ENCODE measurements around the gene TMEM131.

TMEM131 gene

DNA sequence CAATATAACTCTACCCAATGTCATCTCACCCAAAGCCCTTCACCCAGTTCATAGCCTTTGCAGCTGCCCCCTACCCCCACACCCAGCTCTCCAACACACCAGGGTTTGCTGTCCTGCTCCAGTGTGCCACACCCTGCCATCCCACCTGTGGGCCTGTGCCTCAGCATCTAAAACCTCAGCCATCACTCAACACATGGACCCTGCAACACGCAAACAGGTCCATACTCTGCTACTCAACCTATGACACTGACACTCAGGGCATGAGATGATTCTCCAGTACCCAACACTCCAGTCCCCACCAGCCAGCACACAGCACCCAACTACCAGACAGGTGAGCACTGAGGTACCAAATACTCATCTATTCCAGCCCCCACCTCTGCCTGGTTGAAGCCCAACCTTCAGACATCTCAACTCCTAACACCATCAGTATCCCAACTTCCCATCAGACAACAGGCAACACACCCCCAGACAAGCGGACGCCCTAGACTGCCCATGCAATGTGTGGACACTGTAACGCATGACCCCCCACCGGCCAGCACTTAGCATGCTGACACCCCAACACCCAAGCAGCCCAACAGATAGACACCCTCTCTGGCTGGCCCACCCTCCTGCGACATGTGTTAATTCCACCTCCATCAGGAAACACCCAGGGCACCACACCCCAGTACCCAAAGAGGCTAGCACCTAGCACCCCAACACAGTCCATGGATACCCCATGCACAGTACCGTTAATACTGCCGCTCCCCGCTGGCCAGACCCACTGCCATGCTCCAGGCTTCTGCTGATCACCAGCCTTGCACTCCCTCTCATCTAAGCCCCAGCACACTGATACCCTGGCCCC is 257.3 kb downstream of the TMEM131 start:
- no peak overlapping the region for H3K27ac Mint-ChIP-seq
- peaks cover 31% of the 10 kb centered on the region for H3K4me1 Mint-ChIP-seq
- no peak overlapping the region for H3K4me3 Mint-ChIP-seq
- peaks cover 19% of the 10 kb centered on the region for H3K36me3 Mint-ChIP-seq
- H3K27me3 Mint-ChIP-seq, result no peaks in the 10 kb centered on the region
- no peaks in the 10 kb centered on the region for H3K9me3 Mint-ChIP-seq

DNA sequence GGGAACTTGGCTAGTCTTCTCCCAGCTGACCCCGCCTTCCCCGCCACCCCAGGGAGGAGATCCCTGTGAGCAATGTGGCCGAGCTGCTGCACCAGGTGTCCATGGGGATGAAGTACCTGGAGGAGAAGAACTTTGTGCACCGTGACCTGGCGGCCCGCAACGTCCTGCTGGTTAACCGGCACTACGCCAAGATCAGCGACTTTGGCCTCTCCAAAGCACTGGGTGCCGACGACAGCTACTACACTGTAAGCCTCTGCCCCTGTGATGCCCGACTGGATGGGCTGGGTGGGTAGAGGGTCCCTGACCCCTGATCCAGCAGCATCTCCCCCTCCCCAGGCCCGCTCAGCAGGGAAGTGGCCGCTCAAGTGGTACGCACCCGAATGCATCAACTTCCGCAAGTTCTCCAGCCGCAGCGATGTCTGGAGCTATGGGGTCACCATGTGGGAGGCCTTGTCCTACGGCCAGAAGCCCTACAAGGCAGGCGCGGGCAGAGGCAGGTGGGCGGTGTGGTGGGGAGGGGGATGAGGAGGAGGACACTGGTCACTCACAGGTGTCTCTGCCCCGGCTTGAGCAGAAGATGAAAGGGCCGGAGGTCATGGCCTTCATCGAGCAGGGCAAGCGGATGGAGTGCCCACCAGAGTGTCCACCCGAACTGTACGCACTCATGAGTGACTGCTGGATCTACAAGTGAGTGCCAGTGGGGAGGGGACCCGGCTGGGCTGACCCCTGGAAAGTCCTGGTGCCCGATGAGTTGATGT is 258.1 kb downstream of the TMEM131 start:
- H3K4me1 Mint-ChIP-seq, result peaks cover 25% of the 10 kb centered on the region

DNA sequence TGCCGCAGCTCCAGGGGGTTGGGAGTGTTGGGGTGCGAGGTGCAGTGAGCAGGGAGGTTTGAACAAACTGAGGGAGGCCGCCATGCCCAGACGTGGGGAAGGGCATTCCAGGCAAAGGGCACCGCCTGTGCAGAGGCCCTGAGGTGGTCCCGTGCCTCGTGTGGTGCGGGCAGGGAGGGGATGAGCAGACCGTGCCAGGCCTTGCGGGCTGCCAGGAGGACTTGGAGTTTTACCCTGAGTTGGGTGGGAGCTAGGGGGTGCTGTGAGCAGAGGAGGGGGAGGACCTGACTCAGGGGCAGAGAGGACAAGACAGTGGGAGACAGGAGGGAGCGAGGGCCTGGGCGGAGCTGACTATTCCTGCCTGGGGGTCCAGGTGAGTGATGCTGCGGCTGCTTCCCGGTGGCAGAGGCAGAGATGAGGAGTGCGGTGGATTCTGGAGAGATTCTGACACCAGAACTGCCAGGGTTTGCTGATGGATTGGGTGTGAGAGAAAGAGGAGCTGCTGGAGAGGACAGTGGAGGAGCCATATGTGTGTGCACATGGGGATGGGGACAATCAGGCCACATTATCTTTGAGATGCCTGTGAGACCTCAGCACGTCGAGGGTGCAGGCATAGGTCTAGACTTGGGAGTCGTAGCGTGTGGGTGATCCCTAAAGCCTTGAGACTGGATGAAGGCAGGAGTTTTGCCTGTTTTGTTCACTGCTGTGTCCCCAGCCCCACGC is 259.0 kb downstream of the TMEM131 start:
- Mint-ChIP-seq H3K9me3 (no peaks in the 10 kb centered on the region), H3K27ac (peak overlapping the region; percentile 90), H3K4me3 (no peak overlapping the region), H3K4me1 (peaks cover 21% of the 10 kb centered on the region), H3K27me3 (no peaks in the 10 kb centered on the region), H3K36me3 (peaks cover 17% of the 10 kb centered on the region)

More for the DNA sequence above, 258.1 kb downstream of the TMEM131 start:
- no peak overlapping the region for H3K4me3 Mint-ChIP-seq
- H3K36me3 Mint-ChIP-seq, result peaks cover 19% of the 10 kb centered on the region
- no peaks in the 10 kb centered on the region for H3K27me3 Mint-ChIP-seq
- H3K9me3 Mint-ChIP-seq, result no peaks in the 10 kb centered on the region
- no peak overlapping the region for H3K27ac Mint-ChIP-seq

DNA sequence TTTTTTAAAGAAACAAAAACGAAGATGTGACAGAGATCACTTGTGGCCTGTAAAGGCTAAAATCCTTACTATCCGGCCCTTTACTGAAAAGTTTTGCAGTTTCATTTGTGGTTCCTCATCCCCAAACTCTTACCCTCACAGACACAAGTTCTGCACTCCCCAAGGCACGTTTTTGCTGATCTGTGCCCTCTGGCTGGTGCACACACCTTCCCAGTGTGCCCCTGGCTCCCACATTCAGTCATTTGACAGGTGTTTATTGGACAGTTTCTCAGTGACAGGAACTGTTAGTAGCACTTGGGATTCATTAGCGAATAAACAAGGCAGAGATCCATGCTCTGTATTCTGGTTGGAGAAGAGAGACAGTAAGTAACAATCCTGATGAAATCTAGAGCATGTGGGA is 259.6 kb downstream of the TMEM131 start:
- peaks cover 23% of the 10 kb centered on the region for H3K4me1 Mint-ChIP-seq
- peak overlapping the region; percentile 90 for H3K27ac Mint-ChIP-seq
- H3K27me3 Mint-ChIP-seq, result no peaks in the 10 kb centered on the region
- H3K4me3 Mint-ChIP-seq, result no peak overlapping the region
- H3K9me3 Mint-ChIP-seq, result no peaks in the 10 kb centered on the region
- peaks cover 17% of the 10 kb centered on the region for H3K36me3 Mint-ChIP-seq

DNA sequence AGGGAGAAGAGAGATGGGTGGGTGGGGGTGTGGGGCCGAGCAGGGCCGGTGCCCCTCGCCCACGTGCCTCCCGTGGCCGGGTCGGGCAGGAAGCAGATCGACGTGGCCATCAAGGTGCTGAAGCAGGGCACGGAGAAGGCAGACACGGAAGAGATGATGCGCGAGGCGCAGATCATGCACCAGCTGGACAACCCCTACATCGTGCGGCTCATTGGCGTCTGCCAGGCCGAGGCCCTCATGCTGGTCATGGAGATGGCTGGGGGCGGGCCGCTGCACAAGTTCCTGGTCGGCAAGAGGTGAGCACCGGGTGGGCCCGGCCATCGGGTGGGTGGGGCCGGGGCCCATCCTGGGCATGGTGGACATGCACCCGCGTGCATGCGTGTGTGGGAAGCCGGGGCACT is 260.6 kb downstream of the TMEM131 start:
- H3K4me3 Mint-ChIP-seq, result no peak overlapping the region
- no peaks in the 10 kb centered on the region for H3K9me3 Mint-ChIP-seq
- peaks cover 22% of the 10 kb centered on the region for H3K4me1 Mint-ChIP-seq
- H3K27ac Mint-ChIP-seq, result no peak overlapping the region
- H3K36me3 Mint-ChIP-seq, result peaks cover 16% of the 10 kb centered on the region
- no peaks in the 10 kb centered on the region for H3K27me3 Mint-ChIP-seq

DNA sequence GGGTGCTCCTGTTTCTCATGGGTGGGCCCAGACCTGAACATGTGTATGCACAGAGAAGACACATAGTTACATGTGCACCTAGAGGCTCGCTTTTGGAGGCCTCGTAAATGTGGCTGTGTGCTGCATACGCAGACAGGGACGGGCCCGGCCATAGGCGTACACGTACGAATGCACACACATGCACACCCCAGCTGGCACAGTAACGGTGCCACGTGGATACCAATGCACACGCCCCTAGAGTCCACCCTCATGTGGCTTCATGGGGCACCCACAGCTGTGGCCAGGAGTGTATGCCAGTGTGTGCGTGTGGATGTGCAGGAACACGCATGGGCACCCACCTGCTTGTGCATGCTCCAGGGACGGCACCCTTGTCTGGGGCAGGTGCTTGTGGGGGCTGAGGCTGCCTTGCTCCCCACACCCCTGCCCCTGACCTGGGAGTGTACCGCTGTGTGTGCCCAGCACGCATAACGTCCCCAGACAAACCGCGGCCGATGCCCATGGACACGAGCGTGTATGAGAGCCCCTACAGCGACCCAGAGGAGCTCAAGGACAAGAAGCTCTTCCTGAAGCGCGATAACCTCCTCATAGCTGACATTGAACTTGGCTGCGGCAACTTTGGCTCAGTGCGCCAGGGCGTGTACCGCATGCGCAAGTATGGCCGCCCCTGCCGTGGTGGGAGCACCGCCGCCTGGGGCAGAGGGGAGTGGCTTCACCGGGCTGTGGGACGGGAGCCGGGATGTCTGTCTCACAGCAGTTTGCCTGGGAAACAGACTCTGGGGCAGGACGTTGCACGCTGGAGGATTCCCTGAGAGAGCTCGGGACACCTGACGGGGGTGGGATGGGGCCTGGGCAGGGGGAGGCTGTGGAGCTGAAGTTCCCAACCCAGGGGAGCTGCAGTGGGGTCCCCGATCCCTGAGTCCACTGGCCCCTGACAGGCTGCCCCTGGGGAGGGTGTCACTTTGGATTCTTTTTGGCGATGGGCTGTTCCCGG is 261.4 kb downstream of the TMEM131 start:
- H3K36me3 Mint-ChIP-seq, result peaks cover 21% of the 10 kb centered on the region
- no peak overlapping the region for H3K4me3 Mint-ChIP-seq
- no peak overlapping the region for H3K27ac Mint-ChIP-seq

DNA sequence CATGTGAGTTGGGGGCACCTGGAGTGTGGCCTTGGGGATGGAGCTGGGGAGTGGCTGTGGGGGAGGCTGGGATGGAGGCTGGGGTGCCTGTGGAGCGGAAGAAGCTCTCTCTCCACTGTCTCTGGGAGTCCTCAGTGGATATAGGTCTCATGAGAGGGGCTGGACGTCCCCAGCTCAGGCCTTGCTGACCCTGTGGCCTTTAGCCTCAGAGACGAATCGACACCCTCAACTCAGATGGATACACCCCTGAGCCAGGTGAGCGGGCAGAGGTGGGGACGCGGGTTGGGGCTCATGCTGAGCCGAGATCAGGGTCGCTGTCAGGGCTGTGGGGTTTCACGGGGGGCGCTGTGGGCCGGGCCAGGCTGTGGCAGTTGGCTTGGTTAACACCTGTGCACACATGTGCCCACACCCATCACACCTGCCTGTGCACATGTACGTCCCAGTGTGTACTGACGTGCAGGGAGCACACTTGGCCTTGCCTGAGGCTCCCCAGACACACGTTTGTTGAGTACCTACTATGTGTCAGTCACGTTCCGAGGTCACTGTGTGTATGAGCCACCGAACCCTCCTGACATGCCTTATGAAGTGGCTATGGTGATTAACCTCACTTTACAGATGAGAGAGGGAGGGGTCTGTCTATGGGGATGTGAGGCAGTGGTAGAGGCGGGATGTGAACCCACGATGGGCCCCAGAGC is 262.3 kb downstream of the TMEM131 start:
- no peak overlapping the region for H3K4me3 Mint-ChIP-seq
- H3K4me1 Mint-ChIP-seq, result peaks cover 34% of the 10 kb centered on the region
- no peak overlapping the region for H3K27ac Mint-ChIP-seq
- H3K36me3 Mint-ChIP-seq, result peaks cover 23% of the 10 kb centered on the region
- H3K9me3 Mint-ChIP-seq, result no peaks in the 10 kb centered on the region
- H3K27me3 Mint-ChIP-seq, result no peaks in the 10 kb centered on the region

More for the DNA sequence above, 261.4 kb downstream of the TMEM131 start:
- H3K9me3 Mint-ChIP-seq, result no peaks in the 10 kb centered on the region
- no peaks in the 10 kb centered on the region for H3K27me3 Mint-ChIP-seq
- peaks cover 27% of the 10 kb centered on the region for H3K4me1 Mint-ChIP-seq

DNA sequence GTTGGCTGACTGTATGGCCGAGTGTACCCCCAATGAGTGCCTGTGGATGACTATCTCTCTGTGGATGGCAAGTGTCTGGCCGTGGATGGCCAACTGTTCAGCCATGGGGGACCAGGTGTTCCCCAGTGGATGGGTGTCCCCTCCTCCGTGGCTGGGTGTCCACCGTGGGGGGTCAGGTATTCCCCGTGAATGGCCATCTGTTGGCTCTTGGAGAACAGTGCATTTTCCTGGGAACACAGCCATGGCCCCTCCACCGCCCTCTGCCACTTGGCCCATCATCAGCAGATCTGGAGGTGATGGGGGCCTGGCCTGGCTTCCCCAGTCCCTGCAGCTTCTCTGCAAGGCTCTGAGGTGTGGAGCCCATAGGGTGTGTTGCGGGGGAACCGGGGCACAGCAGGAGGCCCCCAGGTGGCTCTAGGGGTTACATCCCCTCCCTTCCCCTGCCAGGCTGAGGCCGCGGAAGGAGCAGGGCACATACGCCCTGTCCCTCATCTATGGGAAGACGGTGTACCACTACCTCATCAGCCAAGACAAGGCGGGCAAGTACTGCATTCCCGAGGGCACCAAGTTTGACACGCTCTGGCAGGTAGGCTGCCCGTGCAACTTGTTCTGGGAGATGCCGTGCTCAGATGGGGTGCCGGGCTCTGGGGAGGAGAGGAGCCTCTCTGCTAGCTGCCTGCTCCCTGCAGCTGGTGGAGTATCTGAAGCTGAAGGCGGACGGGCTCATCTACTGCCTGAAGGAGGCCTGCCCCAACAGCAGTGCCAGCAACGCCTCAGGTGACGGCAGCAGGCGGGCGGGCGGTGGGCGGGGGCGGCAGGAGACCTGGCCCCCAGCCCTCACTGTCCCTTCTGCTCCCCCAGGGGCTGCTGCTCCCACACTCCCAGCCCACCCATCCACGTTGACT is 263.1 kb downstream of the TMEM131 start:
- peaks cover 42% of the 10 kb centered on the region for H3K4me1 Mint-ChIP-seq
- H3K27me3 Mint-ChIP-seq, result no peaks in the 10 kb centered on the region
- H3K27ac Mint-ChIP-seq, result no peak overlapping the region
- no peak overlapping the region for H3K4me3 Mint-ChIP-seq
- H3K36me3 Mint-ChIP-seq, result peaks cover 25% of the 10 kb centered on the region
- H3K9me3 Mint-ChIP-seq, result no peaks in the 10 kb centered on the region

DNA sequence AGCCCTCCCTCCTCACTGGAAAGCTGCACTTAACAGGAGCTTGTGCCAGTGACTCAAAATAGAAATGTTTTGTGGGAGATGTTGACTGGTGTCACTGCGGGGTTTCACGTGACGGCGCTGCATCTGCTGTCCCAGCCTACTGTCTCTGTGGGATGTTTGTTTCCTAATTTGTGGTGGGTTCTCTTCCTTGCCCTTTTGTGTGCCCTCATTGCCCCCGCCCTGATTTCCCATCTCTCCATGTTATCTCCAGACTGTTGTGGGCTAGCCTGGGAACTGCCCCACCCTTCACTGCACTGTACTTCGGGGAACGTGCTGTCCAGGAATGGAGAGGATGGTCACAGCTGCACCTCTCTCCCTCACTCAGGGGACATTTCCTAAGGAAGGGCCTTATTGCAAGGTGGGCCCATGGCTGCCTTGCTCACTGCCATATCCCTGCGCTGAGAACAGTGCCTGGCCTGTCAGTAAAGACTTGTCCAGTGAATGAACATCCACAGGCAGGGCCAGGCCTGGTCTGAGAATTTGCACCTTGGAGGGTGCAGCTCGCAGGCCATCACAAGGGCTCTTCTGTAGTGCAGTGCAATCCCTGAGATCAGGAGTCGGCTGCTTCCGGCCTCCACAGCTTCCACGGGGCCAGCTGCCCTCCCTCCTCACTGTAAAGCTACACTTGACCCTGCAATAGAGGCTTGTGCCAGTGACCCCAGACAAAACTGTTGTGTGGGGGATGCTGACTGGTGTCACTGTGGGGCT is 264.3 kb downstream of the TMEM131 start:
- no peaks in the 10 kb centered on the region for H3K9me3 Mint-ChIP-seq
- H3K27me3 Mint-ChIP-seq, result no peaks in the 10 kb centered on the region
- peaks cover 26% of the 10 kb centered on the region for H3K36me3 Mint-ChIP-seq
- H3K4me1 Mint-ChIP-seq, result peaks cover 54% of the 10 kb centered on the region
- H3K4me3 Mint-ChIP-seq, result no peak overlapping the region
- peak overlapping the region; percentile 74 for H3K27ac Mint-ChIP-seq

DNA sequence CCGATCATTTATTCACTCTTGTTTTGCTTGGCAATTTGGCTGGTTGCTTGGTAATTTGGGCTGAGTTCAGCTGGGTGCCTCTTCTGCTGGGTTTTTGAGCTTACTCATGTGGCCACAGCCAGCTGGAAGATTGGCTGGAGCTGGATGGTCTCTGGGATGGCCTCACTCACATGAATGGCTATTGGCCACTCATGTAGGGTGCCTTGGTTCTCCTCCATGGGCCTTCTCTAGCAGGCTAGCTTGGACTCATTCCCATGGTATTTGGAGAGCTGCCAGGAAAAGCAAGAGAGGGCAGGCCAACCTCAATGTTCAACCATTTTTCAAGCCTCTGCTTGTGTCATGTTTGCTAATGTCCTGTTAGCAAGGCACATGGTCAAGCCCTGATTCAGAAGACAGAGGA is 265.5 kb downstream of the TMEM131 start:
- Mint-ChIP-seq H3K27ac (peak overlapping the region; percentile 35), H3K27me3 (no peaks in the 10 kb centered on the region), H3K9me3 (no peaks in the 10 kb centered on the region), H3K4me3 (no peak overlapping the region), H3K4me1 (peaks cover 63% of the 10 kb centered on the region), H3K36me3 (peaks cover 27% of the 10 kb centered on the region)

DNA sequence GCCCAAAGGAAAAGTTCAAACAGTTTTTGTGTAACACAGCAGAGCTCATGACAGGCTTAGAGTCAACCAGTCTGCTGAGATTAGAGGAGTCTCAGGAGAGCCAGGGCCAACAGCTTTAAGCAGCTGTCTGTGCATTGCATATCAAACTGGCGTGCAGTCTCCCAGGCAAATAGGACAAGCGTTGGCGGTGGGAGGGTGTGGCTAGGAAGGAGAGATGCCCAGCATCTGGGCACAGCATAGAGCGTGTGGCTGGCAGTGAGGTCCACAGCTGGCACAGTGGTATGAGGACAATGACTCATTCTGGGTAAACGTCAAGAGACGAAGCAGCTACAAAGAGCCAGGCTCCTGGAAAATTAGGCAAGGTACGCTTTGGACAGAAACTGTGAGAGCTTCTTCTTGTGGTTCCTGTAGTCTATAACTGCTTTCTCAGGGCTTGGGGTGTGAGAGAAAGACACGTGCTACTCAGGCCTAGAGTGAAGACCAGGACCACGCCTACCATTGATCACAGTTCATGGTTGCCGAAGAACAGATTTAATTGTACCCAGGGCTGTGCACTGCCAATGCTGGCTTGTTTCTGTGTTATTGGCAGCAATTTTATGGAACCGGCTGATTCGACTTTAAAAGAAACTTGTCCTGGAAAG is 267.5 kb downstream of the TMEM131 start:
- peaks cover 27% of the 10 kb centered on the region for H3K36me3 Mint-ChIP-seq
- H3K9me3 Mint-ChIP-seq, result no peaks in the 10 kb centered on the region
- H3K27ac Mint-ChIP-seq, result peak overlapping the region; percentile 91
- no peak overlapping the region for H3K4me3 Mint-ChIP-seq
- peaks cover 75% of the 10 kb centered on the region for H3K4me1 Mint-ChIP-seq
- no peaks in the 10 kb centered on the region for H3K27me3 Mint-ChIP-seq

DNA sequence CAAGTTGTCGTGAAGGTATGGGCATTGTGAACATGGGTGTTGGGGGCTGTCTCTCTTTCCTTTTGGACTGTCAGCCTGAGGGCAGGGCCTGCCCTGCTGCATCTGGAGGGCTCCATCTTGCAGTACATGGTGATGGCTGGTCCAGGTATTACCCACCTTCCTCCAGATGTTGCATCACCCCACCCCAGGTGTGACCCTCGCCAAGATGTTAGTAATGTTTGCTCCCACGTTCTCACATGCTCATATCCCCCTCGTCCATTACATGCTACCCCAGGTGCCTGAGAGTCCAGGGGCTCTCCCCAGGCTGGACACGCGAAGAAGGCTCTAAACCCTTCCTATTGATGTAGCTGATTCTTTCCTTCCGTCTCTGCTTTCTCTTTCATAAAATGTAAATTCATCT is 268.5 kb downstream of the TMEM131 start:
- Mint-ChIP-seq H3K9me3 (no peaks in the 10 kb centered on the region), H3K36me3 (peaks cover 29% of the 10 kb centered on the region), H3K27me3 (no peaks in the 10 kb centered on the region), H3K4me3 (no peak overlapping the region), H3K27ac (peak overlapping the region; percentile 91), H3K4me1 (peaks cover 80% of the 10 kb centered on the region)

All from activated naive CD4-positive, alpha-beta T cell treated with anti-CD3 and anti-CD28 coated beads, Interleukin-2, amount 50 U/mL, for 24 hours (primary cell).